Measurements from ENCODE around the gene ZNRF3.

ZNRF3 gene

DNA sequence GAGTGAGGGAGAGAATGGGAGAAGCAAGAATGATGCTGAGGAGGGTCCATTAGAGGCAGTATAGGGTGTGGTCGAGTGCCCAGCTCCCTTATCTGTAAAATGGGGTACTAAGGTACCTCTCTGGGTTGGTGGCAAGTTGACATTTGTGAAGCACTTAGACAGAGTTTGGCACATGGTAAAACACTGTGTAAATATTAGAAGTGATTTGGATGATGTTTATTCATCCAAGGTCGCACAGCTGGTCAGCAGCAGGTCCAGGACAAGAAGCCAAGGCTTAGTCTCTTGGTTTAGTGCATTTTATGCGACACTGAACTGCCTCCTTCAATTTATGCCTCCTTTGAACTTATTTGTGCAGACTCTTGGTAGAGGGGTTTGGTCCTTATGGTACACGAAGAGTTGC, 208.9 kb downstream of the ZNRF3 start:
- no peak for DNase-seq (ENCODE audit: low read depth)

DNA sequence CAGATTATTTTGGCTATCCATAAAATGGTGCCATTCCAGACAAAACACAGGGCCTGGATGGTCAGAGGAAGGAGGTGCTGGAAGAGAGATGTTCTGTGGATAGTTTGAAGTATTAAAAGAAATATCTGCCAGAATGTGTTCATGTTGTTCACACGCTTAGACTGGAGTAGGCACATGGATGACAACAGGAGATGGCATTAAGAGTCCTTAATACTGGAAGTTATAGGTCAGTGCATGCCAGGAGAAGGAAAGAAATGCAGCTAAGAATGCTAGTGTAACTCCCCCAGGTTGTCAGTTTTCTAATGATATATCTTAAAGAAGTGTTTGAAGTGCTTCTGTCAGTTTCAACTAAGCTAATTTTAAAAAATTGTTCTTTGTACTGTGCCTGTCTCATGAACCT, 209.7 kb downstream of the ZNRF3 start:
- no peak for DNase-seq (ENCODE audit: low read depth)

DNA sequence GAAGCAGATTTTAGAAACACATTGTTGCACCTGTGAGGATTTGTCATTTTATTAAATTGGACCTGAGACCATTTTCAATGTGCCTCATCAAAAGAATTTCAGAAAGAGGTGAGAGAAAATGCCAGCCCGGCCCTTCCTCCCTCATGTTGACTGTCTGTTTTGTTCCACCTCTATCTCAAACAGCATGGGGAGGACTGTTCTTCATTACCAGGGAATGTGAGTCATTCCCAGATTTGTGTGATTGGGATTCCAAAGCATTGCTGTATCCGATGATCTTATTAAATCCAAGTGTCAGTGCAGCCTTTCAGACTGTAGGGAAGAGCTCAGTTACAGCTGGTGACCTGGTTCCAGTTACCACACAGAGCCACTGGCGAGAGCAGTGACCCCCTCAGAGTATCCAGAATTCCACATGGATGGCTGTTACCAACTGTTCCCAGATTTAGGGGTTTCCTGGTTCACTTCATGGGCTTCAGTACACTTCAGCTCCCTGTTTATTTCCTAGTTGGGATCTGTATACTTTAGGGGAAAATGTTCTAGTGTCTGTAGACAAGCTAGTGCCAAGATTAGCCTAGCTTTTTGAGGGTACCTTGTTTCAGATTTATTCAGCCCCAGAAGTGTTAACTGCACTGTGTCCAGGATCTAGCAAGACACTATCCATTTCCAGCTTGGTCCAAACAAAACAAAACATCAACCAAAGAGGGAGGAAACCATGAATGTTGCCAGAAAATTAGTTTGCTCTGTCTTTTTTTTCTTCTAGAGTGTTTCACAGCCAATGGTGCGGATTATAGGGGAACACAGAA, 210.3 kb downstream of the ZNRF3 start:
- no peak for DNase-seq (ENCODE audit: low read depth)

DNA sequence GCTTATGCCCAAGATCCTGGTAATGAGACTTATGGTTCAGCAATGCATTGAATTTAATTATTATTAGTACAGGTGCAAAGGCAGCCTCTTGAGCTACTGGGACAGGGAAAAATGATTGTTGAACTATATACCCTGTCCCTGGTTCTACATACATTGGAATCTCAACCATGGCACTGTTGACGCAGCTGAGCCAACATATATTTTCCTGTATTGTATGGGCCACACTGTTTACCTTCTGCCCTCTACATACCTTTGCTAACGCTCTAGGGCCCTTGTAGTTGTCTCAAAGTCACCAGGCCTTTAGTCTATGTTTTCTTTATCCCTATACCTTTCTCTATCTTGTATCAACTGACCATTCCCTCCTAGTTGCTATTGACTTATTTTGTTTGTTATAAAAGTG, 212.1 kb downstream of the ZNRF3 start:
- no peak for DNase-seq (ENCODE audit: low read depth)

DNA sequence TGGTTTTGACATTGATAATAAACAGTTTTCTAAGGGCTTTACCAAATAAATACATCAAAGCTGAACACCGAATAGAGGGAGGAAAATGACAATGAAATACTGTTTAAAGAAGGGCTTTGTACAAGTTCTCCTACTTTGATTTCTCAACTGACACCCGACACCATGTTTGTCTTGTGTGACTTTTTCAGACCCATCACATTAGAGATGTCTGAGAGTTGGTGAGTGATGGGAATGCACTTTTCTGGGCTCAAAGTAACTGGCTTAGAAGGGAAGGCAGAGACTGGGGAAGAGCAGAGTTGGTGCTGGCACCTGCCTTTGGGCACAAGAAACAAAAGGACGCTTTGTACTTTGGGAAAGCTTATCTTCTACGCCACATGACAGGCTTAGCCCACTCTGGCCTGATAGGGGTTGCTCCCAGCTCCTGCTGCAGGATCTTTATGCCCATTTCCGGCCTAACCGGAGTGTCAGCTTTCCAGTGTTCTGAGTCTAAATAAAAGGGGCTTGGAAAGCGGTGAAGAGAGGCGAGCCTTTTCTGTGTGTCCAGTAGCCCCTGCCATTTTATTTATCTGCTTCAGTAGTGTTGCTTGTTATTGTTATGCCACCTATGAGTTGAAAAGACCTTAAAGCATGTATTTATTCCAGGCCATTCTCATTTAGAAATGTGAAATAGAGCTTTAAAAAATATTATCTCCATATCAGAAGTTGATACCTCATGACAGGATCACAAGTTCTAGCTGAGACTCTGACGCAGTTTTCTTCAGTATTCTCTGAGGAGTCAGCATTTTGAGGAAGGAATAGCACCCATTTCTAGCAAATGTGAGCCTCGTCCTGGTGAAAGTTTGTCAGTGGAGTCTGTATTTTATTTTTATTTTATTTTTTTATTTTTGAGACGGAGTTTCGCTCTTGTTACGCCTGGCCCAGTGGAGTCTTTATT, 213.6 kb downstream of the ZNRF3 start:
- DNase-seq (ENCODE audit: low read depth): no peak

DNA sequence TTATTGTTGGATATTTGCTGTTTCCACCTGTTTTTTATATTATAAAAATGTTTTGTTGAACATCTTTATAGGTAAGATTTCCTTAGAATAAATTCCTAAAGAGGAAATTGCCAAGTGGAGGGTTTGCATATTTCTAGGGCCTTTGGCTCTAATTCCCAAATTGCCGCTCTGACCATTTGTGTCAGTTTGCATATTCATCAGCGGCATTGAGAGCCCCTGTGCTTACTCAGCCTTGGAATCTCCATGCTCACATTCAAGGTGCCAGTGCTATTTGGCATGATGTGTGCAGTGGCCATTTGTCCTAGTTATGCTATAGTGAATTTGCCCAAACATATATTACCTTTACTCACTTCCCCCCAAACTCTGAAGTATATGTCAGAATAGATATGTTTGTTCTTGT, 214.9 kb downstream of the ZNRF3 start:
- no peak for DNase-seq (ENCODE audit: low read depth)

DNA sequence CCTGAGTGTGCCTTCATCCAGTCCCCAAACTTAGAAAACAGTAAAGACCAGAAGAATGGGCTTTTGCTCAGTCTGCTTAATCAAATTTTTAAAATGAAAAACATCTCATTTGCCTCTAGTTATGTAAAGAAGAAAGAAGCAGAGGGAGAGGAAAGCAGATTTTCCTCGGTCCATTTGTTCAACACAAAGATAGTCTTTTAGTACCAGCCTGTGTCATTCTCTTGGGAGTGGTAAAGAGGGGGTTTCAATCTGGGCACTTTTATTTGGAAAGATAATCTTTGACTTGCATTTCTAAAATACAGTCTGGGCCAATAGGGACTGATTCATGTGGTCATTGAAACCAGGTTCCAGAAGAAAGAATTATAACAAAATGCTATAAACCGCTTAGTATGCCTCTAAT, 218.9 kb downstream of the ZNRF3 start:
- no peak for DNase-seq (ENCODE audit: low read depth)

DNA sequence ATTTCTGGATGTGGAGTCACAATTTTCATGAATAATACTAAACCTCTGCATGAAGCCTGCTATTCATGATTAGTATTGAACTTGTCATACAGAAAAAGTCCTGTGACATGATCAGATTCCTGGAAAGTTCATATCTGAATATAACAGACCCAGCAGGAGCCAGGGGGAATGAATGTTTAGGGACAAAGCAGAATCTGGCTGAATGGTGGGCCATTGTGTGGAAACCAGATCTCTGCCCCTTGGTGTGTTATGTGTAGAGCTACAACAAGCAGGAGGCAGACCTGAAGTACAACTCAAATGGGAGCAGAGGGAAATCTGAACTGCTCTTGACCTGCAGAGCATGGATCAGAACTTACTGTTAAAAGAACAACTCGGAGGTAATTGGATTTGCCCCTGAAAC, 219.7 kb downstream of the ZNRF3 start:
- DNase-seq (ENCODE audit: low read depth): no peak

DNA sequence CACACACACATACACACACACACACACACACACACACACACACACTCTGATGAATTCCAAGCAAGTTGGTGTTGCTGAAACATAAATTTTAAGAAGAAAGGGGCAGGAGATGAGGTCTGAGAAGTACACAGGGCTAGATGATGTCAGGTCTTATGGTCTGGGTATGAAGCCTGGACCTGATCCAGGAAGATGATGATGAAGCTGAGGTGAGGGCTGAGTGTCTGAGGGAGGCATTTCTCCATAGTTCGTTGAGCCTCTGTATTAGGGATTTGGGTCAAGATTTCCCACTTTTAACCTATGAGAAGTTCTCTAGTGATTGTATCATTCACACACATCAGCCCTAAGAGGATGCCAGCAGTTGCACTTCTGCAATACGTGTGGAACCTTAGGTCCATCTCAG, 222.1 kb downstream of the ZNRF3 start:
- no peak for DNase-seq (ENCODE audit: low read depth)

DNA sequence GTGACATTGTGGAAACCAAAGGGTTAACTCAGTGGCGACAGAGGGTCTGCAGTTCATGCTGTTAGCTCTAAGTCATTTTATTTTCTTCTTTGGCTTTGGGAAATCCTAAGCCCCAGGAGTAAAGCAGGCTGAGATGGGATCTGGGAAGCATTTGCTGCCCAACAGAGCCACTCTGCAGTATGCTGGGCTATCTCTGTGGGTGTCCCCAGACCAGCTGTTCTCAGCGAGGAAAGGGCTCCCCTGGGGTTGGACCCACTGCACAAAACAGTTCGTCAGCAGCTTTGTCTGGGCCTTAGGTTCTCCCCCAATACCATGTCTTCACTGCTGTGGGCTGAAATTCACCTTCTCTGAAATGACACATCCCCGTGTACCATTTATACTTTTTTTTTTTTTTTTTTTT, 223.5 kb downstream of the ZNRF3 start:
- no peak for DNase-seq (ENCODE audit: low read depth)
